C4-2B (cell line): ENCODE results near the gene IGSF6.
"Not testable (repeated sequence)": the region's sequence is repeated elsewhere in the genome, so short reads cannot be mapped to it uniquely, and the experiment has no call there.

Experiments
- H3K27ac ChIP-seq: fragments of 450-650 bp; 2 replicates; pipeline ENCODE4 v1.5.1; 2017
- ZFX ChIP-seq: fragments of 450-650 bp; IDR thresholded peaks from 2 replicates; pipeline ENCODE4 v1.6.1; 2017
- TF ChIP-seq, protein P1 (sequence below): fragments of 450-650 bp; conservative IDR thresholded peaks from 2 replicates; pipeline ENCODE4 v1.5.1; 2017; ENCODE audit warnings: mild to moderate bottlenecking

IGSF6 gene

DNA sequence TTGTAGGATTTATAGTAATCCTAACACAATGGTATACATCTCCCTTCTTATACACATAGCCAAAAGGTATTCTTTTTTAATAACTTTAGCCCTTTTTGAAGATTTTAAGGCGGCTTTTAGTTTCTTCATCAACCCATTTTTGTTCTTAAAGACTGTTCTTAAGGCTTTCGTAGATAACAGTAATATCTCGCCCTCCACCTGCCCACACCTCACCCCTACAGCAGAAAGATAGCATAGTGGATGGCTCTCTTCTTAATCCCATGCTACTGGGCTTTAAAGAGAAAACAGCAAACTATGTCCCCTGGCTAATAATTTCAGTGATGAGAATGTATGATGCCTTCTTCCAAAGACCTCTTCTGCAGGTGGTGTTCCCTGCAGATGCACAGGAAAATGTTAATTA is 8.6 kb downstream of the IGSF6 start:
- TF ChIP-seq ZFX, result no peak
- TF ChIP-seq, protein P1, sequence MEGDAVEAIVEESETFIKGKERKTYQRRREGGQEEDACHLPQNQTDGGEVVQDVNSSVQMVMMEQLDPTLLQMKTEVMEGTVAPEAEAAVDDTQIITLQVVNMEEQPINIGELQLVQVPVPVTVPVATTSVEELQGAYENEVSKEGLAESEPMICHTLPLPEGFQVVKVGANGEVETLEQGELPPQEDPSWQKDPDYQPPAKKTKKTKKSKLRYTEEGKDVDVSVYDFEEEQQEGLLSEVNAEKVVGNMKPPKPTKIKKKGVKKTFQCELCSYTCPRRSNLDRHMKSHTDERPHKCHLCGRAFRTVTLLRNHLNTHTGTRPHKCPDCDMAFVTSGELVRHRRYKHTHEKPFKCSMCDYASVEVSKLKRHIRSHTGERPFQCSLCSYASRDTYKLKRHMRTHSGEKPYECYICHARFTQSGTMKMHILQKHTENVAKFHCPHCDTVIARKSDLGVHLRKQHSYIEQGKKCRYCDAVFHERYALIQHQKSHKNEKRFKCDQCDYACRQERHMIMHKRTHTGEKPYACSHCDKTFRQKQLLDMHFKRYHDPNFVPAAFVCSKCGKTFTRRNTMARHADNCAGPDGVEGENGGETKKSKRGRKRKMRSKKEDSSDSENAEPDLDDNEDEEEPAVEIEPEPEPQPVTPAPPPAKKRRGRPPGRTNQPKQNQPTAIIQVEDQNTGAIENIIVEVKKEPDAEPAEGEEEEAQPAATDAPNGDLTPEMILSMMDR, result no peak
- no peak overlapping the region for H3K27ac ChIP-seq

DNA sequence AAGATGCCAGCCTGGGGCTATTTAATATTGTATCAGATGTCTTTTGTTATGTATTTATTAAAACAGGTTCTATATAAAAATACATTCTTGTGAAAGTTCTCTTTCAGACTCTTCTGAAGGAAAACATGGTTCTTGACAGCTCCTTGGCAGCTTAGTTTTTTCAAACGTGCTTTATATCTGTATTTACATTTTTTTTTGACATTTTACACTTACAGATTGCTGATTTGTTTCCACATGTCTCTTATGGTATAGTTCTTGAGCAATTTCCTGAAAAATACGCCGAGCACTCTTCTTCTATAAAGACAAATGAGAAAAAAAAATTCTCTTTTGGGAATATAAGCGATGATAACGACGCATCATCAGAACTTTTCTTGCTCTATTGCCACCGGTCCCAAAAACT is 9.5 kb downstream of the IGSF6 start:
- H3K27ac ChIP-seq, result no peak overlapping the region
- no peak for TF ChIP-seq ZFX
- TF ChIP-seq, protein P1, result no peak

DNA sequence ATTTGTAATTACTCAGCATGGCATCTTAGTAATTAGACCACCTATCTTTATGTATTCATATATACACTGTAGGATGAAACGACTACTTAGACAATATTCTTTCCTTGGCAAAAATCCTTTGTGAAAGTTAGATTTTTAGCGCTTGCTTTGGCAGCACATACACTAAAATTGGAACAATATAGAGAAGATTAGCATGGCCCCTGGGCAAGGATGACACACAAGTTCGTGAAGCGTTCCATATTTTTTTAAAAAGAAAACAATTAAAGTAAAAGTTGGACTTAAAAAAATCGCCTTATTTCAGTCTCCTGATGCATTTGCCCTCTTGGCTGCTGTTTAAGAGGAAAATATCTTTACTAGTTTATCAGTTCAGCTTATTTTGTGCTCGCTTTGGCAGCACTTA is 10.5 kb downstream of the IGSF6 start:
- H3K27ac ChIP-seq, result no peak overlapping the region
- TF ChIP-seq, protein P1, result no peak
- TF ChIP-seq ZFX, result no peak

DNA sequence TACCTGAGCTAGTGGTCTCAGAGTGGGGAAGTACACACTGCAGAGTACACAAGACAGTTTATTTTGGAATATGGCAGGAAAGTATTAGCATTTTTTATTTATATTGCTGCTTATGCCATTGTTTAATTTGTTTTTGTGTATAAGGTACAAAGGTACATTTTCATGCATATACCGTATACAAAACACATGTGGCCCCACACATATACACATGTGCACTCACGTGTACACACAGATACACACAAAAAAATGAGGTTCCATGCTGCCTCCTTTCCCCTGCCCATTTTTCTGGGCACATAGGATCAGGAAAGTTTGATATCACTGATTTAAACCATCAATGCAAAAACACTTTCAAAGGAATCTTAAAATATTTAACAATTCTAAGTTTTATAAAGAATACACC is 12.9 kb downstream of the IGSF6 start:
- no peak overlapping the region for H3K27ac ChIP-seq
- TF ChIP-seq, protein P1, result no peak
- TF ChIP-seq ZFX, result no peak

DNA sequence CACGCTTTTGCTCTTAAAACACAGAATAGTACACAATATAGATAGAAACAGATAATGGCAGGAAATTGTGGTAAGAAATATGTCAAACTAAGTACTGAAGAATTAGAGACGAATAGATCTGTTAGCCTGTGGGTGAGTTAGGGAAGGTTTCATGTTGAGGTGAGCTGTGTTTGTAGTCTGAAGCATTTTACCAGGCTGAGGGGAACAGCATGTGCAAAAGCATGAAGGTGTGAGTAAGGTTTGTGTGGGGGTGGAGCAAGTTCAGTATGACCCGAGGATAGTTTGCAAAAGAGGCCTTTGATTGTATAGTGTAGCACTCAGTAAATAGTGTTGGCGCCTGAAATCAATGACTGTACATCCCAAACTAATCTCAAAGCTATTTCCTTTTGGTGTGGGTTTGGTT is 13.8 kb downstream of the IGSF6 start:
- no peak overlapping the region for H3K27ac ChIP-seq
- no peak for TF ChIP-seq ZFX
- TF ChIP-seq, protein P1, result no peak

DNA sequence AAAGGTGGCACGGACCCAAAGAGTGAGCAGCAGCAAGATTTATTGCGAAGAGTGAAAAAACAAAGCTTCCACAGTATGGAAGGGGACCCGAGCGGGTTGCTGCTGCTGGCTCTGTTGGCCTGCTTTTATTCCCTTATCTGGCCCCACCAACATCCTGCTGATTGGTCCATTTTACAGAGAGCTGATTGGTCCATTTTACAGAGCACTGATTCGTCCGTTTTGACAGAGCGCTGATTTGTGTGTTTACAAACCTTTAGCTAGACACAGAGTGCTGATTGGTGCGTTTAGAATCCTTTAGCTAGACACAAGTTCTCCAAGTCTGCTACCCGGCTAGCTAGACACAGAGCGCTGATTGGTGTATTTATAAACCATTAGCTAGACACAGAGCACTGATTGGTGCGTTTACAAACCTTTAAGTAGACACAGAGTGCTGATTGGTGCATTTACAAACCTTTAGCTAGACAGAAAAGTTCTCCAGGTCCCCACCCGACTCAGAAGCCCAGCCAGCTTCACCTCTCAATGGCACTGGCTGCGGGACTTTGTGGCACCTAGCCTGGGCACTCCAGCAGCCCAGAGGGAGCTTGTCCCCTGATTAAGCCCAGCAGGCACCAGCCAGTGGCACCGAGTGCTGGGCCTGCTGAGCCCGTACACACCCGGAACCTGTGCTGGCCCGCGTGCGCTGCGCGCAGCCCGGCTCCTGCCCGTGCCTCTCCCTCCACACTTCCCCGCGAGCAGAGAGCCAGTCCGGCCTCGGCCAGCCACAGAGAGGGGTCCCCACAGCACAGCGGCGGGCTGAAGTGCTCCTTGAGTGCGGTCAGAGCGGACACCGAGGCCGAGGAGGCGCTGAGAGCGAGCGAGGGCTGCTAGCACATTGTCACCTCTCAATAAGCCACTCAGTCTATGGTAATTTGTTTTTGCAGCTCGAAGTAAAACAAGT is 15.1 kb downstream of the IGSF6 start:
- H3K27ac ChIP-seq, result no peak overlapping the region
- TF ChIP-seq, protein P1, result no peak
- no peak for TF ChIP-seq ZFX

DNA sequence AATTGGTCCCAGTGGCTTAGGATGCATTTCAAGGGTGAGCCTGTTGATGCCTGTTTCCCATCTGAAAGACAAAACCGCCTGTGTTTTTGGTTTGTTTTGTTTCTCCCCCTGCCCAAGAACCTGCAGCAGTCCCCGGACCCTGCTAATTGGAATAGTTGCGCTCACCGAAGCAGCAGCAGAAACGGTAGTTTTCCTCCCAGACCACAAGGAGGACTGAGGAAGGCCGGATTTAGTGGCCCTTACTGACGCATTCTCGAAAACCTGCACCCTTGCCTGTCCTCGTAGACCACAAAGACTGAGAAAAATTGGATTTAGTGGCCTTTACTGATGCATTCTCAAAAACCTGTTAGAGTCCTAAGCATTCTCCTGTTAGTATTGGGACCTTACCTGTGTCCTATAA is 16.7 kb downstream of the IGSF6 start:
- H3K27ac ChIP-seq, result not testable (repeated sequence)

DNA sequence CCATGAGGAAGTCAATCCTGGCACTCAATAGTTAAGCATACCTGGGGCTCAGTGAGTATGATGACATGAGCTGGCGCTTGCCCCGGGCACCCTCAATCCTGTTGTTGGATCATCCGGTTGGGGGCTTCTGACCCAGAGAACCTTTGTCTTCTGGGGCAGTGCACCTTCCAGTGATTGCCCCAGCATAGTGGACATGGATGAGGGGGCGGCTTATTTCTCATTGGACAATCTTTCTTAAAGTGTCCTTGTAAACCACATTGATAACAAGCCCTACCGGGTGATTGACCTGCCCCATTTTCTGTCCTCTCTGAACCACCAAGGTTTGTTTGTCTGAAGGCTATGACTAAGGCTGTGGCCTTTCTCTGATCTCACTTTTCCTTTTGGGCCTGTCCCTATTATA is 18.2 kb downstream of the IGSF6 start:
- H3K27ac ChIP-seq, result no peak overlapping the region
- TF ChIP-seq, protein P1, result no peak
- no peak for TF ChIP-seq ZFX

DNA sequence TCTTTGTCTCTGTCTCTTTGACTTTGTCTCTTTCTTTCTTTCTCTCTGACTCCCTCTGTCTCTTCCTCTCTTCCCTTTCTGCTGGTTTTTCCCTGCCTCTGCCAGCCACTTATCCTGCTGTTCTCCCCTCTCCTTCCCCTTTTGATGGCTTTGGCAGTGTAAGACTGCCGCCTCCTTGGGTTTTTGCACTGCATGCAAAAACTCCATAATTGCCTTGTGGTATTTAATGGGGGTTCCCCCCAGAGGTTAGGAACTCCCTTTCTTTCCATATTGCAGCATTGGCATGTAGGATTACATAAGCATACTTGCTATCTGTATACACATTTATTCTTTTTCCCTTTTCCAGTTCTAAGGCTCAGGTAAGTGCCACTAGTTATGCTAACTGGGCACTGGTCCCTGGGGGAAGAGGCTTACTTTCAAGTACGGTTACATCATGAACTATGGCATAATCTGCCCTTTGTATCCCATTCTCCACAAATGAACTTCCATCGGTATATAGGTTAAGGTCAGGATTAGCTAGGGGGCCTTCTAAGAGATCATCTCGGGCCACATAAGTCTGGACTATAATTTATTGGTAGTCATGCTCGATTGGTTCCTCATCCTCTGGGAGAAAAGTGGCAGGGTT is 20.3 kb downstream of the IGSF6 start:
- H3K27ac ChIP-seq, result not testable (repeated sequence)

DNA sequence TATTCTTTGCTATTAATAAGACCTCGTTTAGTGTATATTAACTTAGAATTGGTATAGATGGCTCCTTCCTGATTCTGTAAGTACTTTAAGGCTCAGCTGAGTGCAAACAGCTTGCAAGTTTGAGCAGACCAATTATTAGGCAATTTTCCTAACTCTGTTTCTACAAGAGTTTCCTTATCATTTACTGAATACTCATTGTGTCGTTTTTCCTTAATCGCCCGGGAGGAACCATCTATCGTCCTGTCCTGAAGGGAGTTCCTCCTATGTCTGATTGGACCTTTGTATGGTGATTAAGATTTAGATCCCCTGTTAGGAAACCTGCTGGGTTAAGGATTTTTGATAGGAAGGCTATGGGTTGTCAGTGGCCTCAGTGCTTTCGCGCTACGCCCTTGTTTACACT is 21.0 kb downstream of the IGSF6 start:
- not testable (repeated sequence) for H3K27ac ChIP-seq

DNA sequence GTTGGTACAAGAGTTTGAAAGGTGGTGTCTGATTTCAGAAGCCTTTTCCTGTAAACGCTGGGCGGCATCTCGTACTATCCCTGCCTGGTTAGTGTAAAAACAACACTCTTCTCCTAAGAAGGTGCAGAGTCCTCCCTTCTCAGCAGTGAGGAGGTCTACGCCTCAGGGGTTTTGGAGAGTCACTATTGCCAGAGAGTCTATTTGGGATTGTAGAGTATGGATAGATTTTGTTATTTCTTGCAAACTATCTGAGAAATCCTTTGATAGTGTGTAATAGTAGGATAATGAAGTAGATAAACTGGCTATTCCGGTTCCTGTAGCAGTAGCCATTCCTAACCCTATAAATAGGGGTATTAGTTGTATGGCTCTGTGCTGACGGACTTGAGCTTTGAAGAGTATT is 21.5 kb downstream of the IGSF6 start:
- H3K27ac ChIP-seq, result not testable (repeated sequence)
